H1 (cell line): ENCODE results near the gene ABCB10. TPM values are rescaled to one million over a fixed set of nuclear protein-coding genes. Genes with fewer than 3 reads are reported as not detected.

Experiments
- BCL11A ChIP-seq, 2 experiments: IDR thresholded peaks; one replicate each; pipeline ENCODE4 v1.6.1; 2011; ENCODE audit warnings: low read depth in 2 of 2, low read length in 2 of 2, mild to moderate bottlenecking in 2 of 2
- CHD7 ChIP-seq: fragments of 300-600 bp; sonication (generic); IDR thresholded peaks from 2 replicates; pipeline ENCODE4 v1.7.1; 2012; ENCODE audit warnings: low read length, moderate library complexity, mild to moderate bottlenecking, inconsistent platforms; ENCODE audit not compliant: insufficient replicate concordance
- RFX5 ChIP-seq: IDR thresholded peaks from 2 replicates; pipeline ENCODE4 v1.6.1; 2011; ENCODE audit warnings: low read depth, low read length, improper control_type of control experiment, borderline replicate concordance
- polyA plus RNA-seq, 7 experiments: library from polyadenylated mRNA; depleted of rRNA in 3 of 7; stranded (reverse) in 5 of 7; unstranded in 2 of 7; fragments of >200 nt in 5 of 7; fragments of 200-250 nt in 2 of 7; gene quantifications; 1 replicate in 5 of 7; 2 replicates in 1 of 7; 4 replicates in 1 of 7; pipeline versions ENCODE4 v1.2.1 to v1.2.3, GENCODE V29; 2011 to 2013; ENCODE audit warnings: missing spikeins in 2 of 7, mixed read lengths in 2 of 7
- total RNA-seq: library from RNA; stranded (reverse); fragmentation: NEBNext Ultra II Directional; extraction: Animal tissue kit (Norgen Biotek cat#: 25700); gene quantifications from 2 replicates; pipeline ENCODE4 v1.2.1, GENCODE V29; 2021

The ABCB10 gene
- total and polyA plus RNA-seq, 2 of the 8 experiments (the other 6 are each of a cell fraction or from before 2014, with no cell fraction given) = 3.6 to 11.9 TPM

DNA sequence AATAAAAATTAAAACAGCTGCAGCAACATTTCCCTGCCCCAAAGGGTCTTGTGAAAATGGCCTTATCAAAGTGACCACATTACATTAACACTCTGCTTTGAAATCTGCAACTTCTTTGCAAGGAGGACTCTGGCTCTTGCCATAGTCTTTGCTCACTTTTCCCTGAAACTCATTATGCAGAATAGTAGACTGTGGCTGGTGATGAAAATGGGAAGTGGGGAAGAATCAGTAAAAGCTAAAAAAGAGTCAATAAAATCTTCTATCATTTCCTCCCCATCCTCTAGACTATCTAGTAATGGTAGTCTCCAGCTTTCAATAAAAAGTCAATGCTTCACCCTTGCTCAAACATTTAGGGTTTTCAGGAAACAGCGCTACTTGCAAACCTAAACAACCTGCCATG lies 31.8 kb downstream of the ABCB10 start (continued):
- TF ChIP-seq CHD7 (no peak), BCL11A (IDR thresholded peaks at IDR 0.05; ENCODE audit: low read depth in 2 of 2, low read length in 2 of 2) (no peak), RFX5 (no peak)
